T-helper 1 cell (primary cell): Measurements from ENCODE around the gene PRR16.
"Not testable (repeated sequence)": the region's sequence is repeated elsewhere in the genome, so short reads cannot be mapped to it uniquely, and the experiment has no call there.

ENCODE experiments used
- DNase-seq, 5 donors: peaks; one replicate each; pipeline ENCODE4 v3.0.0-alpha.2; 2012 to 2020

The PRR16 gene

DNA sequence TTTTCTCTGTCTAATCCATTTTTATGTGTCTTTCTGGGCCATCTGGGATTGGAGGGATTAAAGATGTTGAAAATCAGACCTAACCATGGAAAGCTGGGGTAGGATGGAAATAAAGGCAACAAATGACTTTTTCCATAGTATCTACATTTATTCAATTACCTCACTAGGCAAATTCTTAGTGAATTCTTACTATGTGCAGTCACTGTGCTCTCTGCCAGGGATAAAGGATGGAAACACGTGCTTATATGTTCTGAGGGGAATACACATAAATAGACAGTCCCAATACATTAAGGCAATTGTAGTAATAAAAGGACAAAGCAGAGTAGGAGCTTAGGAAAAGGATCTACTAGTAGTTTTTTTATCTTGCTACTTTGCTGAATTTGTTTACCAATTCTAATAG is 214.2 kb downstream of the PRR16 start:
- DNase-seq = no peak

DNA sequence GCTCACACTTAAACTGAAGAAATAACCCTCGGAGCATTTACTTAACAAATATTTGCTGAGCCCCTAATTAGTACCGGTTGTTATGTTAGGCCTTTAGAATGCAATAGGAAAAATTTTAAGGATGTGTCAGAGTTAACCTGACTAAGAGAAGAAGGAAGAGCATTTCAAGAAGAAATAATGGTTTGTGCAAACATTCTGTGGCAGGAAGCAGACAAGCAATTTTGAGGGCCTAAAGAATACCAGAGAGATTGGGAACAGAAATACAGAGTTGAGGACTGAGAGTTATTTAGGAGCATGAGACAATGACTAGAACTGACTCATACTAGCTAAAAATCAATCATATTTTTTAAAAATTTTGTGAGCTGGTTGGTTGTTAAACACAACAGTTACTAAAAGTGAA is 218.8 kb downstream of the PRR16 start:
- DNase-seq = no peak

DNA sequence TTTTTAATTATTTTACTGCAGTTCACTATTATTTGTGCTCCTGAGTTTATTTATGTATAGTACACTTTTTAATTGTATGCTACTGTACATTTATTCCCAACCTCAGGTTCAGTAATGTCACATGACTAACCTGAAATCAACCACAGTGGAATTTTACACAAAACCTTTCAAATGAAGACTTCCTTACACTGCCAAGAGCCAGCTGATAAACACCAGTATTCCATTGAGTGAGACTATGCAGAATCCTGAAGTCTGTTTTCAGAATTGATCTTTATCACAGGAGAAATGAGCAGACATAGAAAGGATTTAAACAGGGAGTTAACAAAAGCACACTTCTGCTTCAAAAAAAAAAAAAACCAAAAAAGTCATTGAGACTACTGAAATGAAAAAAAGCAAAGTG is 219.5 kb downstream of the PRR16 start:
- DNase-seq = no peak

DNA sequence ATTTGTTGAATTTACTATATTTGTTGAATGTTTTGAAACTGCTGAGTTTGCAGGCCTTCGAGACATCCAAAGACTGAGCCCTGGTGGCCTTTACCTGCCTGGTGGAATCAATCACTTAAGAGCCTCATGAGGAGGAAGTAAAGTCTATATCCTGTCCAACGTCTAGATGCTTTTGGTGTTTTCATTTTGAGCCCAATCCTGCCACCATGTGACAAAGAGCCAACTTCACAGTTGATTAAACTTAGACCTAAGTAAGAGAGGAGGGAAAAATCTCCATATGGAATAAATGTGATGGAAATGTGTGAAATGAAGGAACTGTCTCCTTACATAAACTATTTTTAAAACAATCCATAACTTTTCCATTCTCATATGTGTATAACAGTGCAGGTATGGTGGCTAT is 220.1 kb downstream of the PRR16 start:
- DNase-seq = no peak

DNA sequence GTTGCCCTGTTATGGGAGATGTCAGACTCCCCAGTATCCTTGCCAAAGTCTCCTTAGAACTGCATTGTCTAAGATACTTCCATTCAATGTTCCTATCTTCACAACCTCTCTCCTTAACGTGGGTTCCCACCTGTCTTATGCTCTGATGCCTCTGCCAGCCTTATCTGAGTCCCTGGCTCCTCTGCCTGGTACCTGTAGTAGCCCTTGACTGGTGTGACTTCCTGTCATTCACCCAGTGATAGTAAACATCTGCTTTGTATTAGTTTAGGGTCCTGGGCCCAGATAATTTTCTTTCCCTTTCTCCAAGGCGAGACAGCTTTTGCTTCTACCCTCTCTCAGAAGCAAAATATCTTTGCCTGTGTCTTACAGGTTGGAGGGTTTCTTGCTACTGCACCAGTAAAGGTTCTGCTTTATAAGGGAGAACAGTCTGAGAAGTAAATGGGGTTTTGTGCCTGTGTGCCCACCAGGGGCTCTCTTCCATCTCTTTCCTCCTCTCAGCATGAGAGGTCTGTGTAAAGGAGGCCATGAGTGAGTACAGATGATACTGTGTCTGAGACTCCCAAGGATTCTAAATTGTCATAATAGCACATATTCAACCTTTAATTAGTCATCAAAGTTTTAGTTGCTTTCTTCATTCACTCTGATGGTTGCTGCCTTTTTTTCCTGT is 220.8 kb downstream of the PRR16 start:
- no peak for DNase-seq

DNA sequence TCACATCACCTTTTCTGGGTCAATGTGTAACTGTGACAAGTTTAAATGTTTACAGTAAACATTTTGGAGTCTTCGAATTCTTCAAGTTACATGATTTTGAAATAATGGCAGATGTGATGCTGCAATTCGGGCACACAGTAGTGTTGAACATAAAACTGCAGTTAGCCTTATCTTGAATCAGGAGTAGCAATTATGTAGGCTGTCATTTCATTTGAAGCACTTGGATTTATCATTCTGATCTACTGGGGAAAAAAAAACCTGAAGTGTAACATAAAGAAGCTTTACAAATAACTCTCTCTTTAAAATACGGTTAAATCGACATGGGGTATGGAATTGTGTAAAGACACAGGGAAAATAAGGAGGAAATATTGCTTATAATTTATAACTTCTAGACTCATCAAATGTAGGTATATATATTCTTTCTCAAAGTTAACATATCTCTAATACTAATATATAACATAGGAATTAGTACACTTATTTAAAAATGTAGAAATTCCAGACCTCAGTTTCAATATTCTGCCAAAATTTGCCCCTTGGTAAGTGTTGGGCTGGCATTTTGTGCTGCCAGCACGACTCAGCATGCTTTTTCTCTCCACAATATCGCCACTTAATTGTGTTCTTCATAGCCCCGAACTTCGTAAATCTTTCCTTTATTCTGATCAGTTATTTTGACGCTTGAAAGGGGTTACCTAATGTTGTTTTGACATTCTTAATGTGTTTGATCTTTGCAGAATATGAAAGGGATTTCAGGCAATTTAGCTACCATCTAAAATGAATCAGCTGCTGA is 226.7 kb downstream of the PRR16 start:
- no peak for DNase-seq

DNA sequence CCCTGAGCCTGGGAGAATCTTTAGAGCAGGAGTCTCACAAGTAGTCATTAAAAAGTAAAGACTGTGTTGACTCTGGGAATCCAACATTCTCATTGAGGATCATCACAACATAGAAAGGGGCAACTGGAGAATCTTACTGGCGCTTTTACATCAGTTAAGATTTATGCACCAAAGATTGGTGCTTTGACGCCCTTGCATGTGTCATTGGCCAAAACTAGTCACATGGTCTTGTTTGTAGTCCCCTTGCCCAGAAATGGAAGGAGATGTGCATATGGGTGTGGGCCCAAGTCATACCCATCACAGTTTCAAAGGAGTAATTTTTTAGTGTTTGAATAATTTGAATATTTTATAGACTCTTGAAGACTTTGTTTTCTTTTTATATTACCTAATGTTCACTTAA is 228.2 kb downstream of the PRR16 start:
- DNase-seq = no peak

DNA sequence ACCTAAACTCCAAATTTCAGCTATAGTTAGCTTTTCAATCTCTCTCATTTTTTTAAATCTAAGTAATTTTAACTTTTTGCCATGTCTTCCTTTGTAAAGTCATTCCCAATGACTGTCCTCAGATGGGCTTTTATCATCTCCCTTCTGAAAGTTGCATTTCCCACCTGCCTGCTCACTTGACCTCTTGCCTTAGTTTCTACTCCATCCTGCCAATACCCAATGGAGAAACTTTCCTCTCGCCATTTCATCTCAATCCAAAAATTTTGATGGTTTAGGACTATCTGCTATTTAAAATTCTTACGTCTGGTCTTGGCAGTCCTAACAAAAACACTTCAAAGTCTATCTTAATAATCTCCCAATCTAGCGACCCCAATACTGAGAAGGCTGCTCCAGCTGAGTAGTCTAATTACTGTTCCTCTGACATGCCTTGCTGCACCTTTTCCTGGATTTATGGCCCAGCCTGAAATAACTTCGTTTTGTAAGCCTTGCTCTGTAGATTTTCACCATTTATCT is 231.3 kb downstream of the PRR16 start:
- no peak for DNase-seq

DNA sequence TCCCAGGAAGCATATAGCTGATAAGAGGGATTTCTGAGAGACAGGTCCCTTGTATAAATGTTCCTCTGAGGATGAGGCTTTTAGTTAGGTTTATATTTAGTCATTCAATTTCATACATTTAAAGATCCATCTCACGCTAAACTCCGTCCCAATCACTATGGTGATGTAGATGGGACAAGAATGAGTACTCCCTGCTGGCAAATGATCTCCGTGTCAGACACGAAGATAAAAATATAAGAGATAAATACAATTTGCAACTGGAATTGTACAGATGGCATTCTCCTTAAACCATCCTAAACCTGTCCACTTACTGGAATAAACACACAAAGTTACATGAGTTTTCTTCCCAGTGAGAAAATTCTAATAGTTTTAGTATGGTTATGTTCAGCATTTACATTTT is 233.0 kb downstream of the PRR16 start:
- DNase-seq = no peak

DNA sequence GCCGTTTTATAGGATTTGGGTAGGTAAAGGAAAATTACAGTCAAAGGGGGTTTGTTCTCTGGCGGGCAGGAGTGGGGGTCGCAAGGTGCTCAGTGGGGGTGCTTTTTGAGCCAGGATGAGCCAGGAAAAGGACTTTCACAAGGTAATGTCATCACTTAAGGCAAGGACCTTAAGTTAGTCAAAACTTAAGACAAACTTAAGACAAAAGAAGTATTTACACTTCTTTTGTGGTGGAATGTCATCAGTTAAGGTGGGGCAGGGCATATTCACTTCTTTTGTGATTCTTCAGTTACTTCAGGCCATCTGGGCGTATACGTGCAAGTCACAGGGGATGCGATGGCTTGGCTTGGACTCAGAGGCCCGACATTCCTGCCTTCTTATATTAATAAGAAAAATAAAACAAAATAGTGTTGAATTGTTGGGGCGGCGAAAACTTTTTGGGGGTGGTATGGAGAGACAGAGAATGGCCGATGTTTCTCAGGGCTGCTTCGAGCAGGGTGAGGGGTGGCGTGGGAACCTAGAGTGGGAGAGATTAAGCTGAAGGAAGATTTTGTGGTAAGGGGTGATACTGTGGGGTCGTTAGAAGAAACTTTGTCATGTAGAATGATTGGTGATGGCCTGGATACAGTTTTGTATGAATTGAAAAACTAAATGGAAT is 233.7 kb downstream of the PRR16 start:
- not testable (repeated sequence) for DNase-seq

DNA sequence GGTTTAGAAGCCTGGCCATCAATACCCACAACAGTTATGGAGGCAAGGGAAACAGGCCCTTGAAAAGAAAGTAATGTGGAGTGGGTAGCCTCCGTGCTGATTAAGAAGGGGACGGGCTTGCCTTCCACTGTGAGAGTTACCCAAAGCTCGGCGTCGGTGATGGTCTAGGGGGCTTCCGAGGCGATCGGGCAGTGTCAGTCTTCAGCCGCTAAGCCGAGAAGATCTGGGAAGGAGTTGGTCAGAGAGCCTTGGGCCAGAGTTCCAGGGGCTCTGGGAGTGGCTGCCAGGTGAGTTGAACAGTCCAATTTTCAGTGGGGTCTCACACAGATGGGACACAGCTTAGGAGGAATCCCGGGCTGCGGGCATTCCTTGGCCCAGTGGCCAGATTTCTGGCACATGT is 236.6 kb downstream of the PRR16 start:
- not testable (repeated sequence) for DNase-seq

DNA sequence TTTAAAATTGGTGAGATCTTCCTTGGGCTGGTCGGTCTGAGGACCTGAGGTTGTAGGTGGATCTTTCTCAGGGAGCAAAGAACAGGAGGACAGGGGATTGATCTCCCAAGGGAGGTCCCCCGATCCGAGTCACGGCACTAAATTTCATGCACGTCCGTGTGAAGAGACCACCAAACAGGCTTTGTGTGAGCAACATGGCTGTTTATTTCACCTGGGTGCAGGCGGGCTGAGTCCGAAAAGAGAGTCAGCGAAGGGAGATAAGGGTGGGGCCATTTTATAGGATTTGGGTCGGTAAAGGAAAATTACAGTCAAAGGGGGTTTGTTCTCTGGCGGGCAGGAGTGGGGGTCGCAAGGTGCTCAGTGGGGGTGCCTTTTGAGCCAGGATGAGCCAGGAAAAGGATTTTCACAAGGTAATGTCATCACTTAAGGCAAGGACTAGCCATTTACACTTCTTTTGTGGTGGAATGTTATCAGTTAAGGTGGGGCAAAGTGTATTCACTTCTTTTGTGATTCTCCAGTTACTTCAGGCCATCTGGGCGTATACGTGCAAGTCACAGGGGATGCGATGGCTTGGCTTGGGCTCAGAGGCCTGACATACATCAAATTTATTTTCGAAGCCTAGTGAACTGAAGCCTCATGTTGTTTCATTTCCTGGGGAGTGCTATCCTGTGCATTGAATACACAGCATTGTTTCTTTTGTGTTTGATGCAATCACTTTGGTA is 238.9 kb downstream of the PRR16 start:
- not testable (repeated sequence) for DNase-seq

DNA sequence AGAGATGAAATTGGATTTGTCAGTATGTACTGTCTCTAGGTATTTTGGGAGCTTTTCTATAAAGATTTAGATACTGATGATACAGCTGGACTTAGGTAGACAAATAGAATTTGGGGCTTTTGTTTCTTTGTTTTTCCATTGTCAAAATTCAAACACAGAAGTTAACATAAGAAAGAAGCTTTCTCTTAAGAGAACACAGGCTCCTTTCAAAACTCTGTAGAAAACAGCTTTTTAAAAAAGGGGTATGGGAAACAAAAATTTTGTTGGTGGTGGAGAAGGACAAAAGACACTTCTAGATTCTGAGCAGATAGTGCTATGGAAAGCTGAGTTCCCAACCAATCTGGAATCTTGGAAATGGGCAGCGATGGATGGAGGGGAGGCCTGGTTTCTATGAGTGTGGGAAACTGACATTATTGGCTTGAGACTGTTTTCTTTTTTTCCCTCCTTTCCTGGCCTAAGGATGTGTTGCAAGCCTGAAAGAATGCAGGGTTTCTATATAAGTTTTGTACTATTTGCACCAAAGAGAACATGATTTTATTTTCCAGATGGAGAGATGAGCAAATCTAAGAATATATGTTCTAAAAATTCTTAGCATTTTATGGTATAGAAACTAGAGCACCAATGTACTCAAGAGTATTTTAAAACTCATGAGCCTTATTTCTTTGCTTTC is 240.0 kb downstream of the PRR16 start:
- DNase-seq = no peak

DNA sequence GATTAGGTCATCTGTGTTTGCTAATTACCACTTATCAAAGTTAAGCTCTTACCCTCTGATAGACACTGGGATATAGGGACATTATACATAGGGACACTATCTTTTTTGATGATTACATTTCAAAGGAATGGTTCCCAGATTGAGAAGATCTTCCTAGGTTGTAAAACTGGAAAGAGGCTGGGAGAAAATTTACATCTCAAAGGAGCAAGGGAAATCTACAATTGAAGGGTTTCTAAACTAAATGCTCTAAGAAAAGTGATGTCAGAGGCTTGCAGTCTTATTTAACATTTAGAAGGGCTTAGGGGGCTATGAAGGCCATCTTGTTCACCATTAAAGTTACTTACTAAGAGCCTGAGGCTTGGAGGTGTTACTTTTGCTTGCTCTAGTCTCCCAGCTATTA is 242.8 kb downstream of the PRR16 start:
- DNase-seq = no peak

DNA sequence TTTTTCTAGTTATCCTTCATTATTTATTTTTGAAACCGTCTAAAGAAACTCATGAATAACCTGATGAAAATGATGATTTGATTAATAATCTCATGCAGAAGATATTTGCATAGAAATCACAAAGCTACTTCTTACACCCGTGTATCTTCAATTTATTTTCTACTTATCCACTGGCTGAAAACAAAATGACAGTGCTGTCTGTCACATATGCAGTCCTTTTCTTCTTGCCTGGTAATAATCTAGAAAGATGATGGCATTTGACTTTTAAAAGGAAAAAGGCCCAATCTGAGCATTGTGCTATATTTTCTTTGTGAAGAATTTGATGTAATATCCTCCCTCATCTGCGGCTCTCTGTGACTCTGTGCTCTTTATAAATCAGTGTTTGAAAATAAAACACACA is 253.3 kb downstream of the PRR16 start:
- no peak for DNase-seq

DNA sequence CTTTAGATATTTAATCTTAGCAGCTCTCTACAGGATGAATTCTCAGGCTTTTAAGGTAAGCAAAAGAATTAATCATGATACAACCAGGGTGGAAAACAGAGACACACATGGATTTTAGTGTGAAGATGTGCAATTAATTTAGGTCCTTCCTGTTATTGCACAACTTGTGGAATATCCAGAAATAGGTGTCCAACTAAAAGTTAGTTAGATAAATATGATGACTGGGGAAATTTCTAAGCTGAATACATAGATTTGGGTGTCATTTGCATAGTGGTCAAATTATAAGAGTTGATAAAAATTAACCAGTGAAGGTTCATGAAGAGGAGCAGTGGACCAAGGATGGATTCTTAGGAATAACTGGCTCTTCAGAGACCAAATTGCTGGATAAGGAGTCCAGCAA is 266.1 kb downstream of the PRR16 start:
- no peak for DNase-seq

DNA sequence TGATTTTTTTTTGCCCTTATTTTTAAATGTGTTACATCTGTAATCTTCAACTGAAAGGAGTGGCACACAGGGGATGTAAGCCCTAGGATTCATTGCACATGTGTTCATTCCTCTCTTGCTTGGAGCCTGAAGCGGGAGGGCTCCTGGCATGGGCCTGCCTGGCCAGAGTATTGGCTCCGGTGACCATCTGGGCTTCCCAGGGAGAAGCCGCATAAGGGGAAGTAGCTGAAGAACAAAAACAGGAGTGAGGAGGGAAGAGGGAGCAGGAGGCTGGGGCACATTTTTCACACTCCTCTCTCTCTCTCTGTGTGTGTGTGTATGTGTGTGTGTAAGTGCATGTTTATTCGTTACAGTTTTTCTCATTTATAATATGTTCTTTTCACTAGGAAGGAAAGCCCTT is 269.9 kb downstream of the PRR16 start:
- no peak for DNase-seq

DNA sequence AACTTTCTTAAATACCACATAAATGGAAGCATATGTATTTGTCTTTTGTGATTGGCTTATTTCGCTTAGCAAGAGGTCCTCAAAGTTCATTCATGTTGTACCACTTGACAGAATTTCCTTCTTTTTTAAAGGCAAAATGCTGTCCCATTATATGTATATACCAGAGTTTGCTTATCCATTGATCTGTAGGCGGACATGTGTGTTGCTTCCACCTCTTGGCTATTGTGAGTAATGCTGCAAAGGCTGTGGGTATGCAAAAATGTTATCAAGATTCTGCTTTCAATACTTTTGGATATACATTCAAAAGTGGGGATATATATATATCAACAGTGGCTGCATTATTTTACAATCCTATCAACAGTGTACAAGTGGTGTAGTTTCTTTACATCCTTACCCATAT is 271.0 kb downstream of the PRR16 start:
- no peak for DNase-seq
